ENCODE measurements around the gene MPC1. TPM values are rescaled to one million over a fixed set of nuclear protein-coding genes. Genes with fewer than 3 reads are reported as not detected.
"Not testable (repeated sequence)": the region's sequence is repeated elsewhere in the genome, so short reads cannot be mapped to it uniquely, and the experiment has no call there.

MPC1 gene
- total RNA-seq, 1 donor from 2014 or later, result 15.8 TPM

GRCh38 chr6:166406197-166406596 lies 23.5 kb upstream of the MPC1 start:
- DNase-seq (ENCODE audit: low read depth in 2 of 2), result no peak

DNA sequence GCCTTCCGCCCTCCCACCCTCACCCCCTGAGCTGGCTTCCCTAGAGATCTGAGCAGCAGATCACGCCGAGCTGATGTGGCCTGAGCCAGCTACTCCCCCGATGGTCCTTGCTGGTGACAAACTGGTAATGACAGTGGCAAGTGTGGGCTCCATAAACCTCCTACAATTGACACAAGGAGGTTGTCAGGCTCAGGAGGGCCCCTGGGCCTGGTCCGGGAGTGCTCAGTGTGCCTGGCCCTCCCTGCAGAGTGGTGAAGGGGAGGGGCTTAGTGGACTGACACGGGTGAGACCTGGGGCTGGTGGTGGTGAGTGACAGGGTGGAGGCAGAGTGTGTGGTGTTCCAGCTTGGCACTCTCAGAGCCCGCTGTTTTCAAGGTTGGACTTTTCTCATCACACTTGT lies 22.6 kb upstream of the MPC1 start:
- no peak for DNase-seq (ENCODE audit: low read depth in 2 of 2)

GRCh38 chr6:166402582-166403277 lies 20.0 kb upstream of the MPC1 start:
- no peak for DNase-seq (ENCODE audit: low read depth in 2 of 2)

DNA sequence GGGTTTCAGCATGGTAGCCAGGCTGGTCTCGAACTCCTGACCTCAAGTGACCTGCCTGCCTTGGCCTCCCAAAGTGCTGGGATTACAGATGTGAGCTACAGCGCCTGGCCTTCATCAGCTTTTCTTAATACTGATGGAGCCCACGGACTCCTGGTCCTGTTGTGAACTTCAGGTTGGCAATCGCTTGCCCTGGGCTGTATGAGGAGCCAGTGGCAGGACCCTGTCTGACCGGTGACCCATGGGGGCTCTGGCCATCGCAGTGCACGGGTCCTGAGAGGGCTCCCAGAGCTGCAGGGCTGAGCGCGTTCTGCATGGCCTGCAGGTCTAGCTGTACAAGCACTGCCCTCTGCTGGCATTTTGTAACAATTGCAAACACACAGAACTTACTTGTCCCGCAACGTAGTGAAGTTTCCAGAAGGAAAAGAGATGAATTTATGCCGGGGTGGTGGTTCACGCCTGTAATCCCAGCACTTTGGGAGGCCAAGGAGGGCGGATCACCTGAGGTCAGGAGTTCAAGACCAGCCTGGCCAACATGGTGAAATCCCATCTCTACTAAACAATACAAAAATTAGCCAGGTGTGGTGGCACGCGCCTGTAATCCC lies 18.0 kb upstream of the MPC1 start:
- peak; percentile 68 to 82 for DNase-seq (ENCODE audit: low read depth in 2 of 2)

DNA sequence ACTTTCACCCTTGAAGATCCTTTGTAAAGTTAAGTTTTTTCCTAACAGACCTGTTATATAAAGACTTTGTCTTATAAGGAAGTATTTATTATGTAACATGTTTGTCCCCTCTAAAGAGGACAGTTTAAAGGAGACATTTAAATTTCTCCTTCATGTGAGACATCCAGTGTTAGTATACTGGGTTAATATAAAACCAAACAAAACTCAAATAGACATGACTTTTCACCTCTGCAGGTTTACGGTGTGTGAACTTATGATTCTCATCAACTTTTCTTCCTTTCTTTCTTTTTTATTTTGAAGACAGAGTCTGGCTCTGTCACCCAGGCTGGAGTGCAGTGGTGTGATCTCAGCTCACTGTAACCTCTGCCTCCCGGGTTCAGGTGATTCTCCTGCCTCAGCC lies 17.4 kb upstream of the MPC1 start:
- DNase-seq (ENCODE audit: low read depth in 2 of 2), result no peak

GRCh38 chr6:166398348-166398747 lies 15.6 kb upstream of the MPC1 start:
- no peak for DNase-seq (ENCODE audit: low read depth in 2 of 2)

DNA sequence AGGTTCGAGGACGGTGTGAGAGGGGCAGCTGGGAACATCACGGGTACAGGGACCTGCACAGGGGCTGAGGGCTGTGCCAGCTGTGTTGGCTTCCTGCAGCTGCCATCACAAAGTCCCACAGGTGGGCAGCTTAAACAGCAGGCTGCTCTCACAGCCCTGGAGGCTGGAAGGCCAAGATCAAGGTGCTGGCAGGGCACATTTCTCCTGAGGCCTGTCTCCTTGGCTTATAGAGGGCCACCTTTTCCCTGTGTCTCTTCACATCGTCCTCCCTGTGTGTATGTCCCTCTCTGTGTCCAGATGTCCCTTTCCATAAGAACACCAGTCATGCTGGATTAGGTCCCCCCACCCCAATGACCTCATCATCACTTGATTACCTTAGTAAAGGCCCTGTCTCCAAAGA lies 15.1 kb upstream of the MPC1 start:
- no peak for DNase-seq (ENCODE audit: low read depth in 2 of 2)

- no peak for DNase-seq (ENCODE audit: low read depth in 2 of 2)
Measured at GRCh38 chr6:166395778-166396177, 13.0 kb upstream of the MPC1 start.

- DNase-seq (ENCODE audit: low read depth in 2 of 2), result no peak
Measured at GRCh38 chr6:166395351-166395750, 12.6 kb upstream of the MPC1 start.

DNA sequence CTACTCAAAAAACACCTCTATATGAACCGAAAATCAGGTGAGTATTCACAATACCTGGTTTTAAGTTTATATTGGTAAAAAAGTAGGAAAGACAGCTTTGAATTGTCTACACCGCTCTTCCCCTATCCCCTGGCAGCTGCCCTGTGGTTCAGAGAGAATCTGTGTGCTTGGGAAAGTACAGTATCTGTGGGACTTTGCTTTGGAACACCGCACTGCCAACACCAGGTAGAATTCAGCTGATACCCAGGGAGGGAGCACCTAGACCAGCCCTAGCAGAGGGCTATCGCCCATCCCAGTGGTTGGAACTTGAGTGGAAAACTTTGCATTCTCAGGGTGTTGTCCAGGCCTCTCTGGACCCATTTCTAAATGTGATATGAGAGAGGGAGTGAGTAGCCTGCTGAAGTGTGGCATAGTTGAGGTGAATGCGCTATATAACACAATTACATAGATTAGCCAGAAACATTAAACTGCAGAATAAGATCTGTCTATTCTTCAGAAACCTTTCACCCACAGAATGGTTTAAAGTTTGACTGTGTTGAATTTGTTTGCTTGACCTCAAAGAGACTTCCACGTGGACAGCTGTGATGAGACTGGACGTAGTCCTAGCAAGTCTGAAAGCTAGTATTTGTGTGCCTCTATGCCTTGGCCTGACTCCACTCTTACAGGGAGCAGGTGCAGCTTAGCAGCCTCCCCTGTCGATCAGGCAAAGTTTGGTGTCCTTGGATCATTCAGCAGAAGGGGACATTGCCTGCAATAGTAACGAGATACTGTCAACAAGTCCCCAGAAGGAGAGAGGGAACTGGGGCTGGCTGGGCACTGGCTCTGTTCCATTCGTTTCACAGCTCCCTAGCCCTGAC lies 11.5 kb upstream of the MPC1 start:
- no peak for DNase-seq (ENCODE audit: low read depth in 2 of 2)

- no peak for DNase-seq (ENCODE audit: low read depth in 2 of 2)
Measured at GRCh38 chr6:166393535-166393823, 10.7 kb upstream of the MPC1 start.

DNA sequence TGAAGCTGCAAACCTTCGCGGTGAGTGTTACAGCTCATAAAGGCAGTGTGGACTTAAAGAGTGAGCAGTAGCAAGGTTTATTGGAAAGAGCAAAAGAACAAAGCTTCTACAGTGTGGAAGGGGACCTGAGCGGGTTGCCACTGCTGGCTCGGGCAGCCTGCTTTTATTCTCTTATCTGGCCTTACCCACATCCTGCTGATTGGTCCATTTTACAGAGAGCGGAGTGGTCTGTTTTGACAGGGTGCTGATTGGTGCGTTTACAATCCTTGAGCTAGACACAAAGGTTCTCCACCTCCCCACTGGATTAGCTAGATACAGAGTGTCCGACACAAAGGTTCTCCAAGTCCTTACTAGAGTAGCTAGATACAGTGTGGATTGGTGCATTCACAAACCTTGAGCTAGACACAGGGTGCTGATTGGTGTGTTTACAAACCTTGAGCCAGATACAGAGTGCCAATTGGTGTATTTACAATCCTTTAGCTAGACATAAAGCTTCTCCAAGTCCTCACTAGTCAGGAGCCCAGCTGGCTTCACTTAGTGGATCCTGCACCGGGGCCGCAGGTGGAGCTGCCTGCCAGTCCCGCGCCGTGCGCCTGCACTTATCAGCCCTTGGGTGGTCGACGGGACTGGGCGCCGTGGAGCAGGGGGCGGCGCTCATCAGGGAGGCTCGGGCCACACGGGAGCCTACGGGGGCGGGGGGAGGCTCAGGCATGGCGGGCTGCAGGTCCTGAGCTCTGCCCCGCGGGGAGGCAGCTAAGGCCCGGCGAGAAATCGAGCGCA lies 10.2 kb upstream of the MPC1 start:
- DNase-seq (ENCODE audit: low read depth in 2 of 2), result not testable (repeated sequence)

DNA sequence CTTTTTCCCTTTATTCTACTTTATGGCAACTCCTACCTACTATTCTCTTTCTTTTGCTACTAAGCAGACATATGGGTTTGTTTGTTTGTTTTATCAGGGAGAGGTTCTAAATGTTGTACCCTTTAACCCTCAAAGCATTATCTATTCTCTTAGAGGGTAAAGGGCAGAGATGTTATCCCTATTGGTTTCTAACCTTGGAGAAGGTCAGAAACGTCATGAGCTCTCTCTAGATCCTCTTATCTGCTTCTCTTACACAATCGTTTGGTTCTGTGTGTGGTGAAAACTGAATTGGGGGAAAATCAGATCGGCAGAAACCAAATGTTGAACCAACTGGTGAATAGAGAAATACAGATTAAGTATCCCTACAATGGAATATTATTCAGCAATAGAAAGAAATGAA lies 6.4 kb upstream of the MPC1 start:
- DNase-seq (ENCODE audit: low read depth in 2 of 2), result no peak

GRCh38 chr6:166388290-166389004 lies 5.7 kb upstream of the MPC1 start:
- DNase-seq (ENCODE audit: low read depth in 2 of 2), result no peak

DNA sequence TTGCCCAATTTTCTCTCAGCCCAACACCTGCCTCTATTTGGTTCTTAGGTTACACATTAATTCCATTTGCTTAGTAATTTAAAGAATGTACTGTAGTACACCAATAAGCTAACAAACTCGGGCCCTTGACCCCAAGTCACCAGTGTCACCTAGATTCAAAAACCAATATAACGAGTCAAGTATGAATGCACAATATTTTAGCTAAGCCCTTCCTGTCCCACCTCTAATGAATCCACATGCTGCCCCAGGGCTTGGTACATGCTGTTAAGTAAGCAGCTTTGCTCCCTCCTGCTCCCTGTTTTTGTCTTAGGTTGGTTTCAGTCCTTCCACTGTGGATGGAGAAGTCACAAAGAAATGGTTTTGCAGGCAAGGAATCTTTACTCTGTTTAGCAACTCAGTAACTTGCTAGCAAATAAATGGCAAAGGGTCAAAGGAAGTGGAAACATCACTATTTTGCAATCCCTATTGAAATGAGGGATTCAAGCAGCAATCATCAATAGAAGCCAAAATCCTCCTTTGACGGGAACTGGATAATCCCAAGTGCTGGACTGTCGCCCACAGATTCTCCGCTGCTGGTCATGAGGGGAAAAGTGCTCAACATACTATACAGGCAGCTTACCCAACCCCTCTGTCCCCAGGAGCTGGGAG lies 5.0 kb upstream of the MPC1 start:
- DNase-seq (ENCODE audit: low read depth in 2 of 2), result no peak

GRCh38 chr6:166387098-166387497 lies 4.4 kb upstream of the MPC1 start:
- not testable (repeated sequence) for DNase-seq (ENCODE audit: low read depth in 2 of 2)

DNA sequence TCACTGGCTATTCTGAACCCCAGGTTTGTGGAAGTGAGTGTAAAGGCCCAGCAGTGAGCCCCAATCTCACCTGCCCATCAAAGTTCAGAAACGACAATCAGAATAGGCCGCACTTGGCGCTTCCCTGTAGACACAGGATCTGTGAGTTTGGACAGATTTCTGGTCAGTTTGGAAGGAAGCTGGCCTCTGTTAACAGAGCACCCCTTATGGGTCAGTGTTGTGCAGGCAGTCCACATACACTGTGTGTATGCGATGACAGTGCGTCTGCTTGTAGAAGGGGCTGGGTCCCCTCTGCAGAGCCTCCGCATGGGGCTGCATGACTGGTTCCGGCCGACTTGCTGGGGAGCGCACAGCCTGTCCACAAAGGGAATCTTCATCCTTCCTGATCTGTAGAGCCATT lies 3.4 kb upstream of the MPC1 start:
- DNase-seq (ENCODE audit: low read depth in 2 of 2), result no peak

GRCh38 chr6:166383802-166384363 lies 1.1 kb upstream of the MPC1 start:
- peak in 1 of 2 donors; percentile 34 for DNase-seq (ENCODE audit: low read depth in 2 of 2)

- DNase-seq (ENCODE audit: low read depth in 2 of 2), result no peak
Measured at GRCh38 chr6:166382500-166382932, 224 bp downstream of the MPC1 start.

GRCh38 chr6:166381733-166382499 lies 824 bp downstream of the MPC1 start:
- peak in 1 of 2 donors; percentile 49 for DNase-seq (ENCODE audit: low read depth in 2 of 2)
